HuH-7.5 (cell line): ENCODE results near the gene SLC35A4.
"Not testable (repeated sequence)": the region's sequence is repeated elsewhere in the genome, so short reads cannot be mapped to it uniquely, and the experiment has no call there.

Experiments used
- DNase-seq: peaks from one replicate; pipeline ENCODE4 v3.0.0; 2011; ENCODE audit warnings: low spot score

The SLC35A4 gene

GRCh38 chr5:140590861-140591260 is 26.2 kb downstream of the SLC35A4 start:
- no peak for DNase-seq

- DNase-seq, result no peak
Observed at GRCh38 chr5:140591747-140592372, 27.2 kb downstream of the SLC35A4 start.

- not testable (repeated sequence) for DNase-seq
Observed at GRCh38 chr5:140593070-140593469, 28.4 kb downstream of the SLC35A4 start.

DNA sequence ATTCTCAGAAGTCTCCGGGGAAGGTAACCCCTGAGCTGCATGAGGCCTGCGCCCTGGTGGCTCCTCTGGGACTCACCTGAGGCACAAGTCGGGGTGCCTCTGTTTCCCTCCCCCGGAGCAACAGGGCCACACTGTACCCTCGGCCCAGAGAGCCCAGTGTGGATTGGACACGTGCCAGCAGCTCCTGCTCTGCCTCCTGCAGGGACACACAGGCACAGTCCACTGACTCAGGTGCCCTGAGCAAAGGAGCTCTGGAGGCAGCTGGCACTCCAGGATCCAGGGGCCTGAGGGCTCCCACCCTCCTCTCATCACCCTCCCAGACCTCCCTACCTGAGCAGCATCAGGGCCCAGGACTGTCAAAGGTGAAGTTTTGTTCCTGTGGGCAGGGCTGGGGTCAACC is 29.5 kb downstream of the SLC35A4 start:
- DNase-seq, result no peak

- DNase-seq, result no peak
Observed at GRCh38 chr5:140595538-140596300, 31.1 kb downstream of the SLC35A4 start.

- DNase-seq, result no peak
Observed at GRCh38 chr5:140596321-140596741, 31.7 kb downstream of the SLC35A4 start.

DNA sequence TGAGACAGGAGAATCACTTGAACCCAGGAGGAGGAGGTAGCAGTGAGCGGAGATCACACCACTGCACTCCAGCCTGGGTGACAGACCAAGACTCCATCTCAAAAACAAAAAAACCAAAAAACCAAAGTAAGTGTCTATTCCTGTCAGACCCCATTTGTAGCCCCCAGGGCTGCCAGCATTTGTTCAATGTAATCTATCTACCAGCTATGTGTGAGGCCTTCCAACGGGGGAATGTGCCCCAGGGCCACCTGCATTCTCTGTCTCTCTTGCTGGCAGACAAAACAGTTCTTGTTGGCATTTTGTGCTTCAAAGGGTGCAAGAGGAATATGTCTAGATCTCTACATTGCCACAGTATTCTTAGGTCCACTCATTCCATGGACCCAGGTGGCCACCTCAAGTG is 34.2 kb downstream of the SLC35A4 start:
- no peak for DNase-seq

DNA sequence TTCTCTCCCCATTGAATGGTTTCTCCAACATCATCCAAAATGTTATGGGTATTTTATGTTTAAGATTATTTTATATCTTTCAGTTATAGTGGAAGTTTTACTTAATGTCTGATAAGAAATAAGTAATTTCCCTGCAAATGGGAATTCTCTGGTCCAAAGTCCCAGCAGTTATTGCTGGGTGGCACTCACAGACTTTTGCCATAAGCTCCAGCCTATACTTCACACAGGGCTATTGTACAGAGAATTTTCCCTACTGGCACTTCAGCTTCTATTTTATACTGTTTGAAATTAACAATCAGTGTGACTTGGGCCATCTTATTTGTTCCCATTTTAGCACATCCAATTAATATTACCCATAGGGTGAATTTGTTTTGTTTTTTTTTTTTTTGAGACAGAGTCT is 35.5 kb downstream of the SLC35A4 start:
- DNase-seq, result no peak

DNA sequence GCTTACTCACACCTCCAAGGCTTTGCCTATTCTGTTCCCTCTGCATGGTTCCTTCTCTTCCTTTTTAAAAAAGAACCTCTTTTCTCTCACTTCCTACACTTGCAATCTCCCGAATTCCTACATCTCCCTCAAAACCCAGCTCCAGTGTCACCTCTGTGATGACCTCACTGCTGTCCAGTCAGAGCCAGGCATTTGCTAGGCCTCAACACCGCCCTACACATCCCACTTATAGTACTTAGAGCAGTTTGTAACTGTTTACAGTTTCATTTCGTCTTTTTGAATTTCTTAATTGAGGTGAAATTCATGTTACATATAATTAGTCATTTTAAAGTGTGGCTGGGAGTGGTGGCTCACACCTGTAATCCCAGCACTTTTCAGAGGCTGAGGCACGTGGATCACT is 37.5 kb downstream of the SLC35A4 start:
- DNase-seq, result no peak

GRCh38 chr5:140603446-140603698 is 38.7 kb downstream of the SLC35A4 start:
- not testable (repeated sequence) for DNase-seq

DNA sequence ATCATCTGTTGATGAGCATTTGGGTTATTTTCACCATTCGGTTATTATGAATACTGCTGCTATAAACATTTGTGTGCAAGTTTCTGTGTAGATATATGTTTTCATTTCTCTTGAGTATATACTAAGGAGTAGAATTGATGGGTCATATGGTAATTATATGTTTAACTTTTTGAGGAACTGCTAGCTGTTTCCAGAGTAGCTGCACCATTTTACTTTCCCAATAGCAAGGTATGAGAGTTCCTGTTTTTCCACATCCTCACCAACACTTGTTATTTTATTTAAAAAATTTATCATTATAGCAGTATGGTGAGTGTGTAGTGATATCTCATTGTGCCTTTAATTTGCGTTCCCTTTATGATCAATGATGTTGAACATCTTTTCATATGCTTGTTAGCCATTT is 39.1 kb downstream of the SLC35A4 start:
- no peak for DNase-seq

DNA sequence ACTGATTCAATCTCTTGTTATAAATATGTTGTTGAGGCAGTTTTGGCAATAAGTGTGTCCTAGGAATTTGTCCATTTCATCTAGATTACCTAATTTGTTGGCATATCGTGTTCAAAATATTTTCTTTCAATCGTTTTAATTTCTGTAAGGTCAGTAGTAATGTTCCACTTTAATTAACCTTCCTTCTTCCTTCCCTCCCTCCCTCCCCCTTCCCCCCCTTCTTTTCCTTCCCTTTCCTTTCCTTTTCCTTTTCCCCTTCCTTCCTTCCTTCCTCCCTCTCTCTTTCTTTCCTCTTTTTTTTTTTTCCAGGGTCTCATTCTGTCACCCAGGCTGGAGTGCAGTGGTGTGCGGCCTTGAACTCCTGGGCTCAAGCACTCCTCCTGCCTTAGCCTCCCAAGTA is 41.3 kb downstream of the SLC35A4 start:
- DNase-seq, result no peak

GRCh38 chr5:140607031-140607430 is 42.4 kb downstream of the SLC35A4 start:
- DNase-seq, result peak; percentile 15

GRCh38 chr5:140608722-140609121 is 44.1 kb downstream of the SLC35A4 start:
- DNase-seq, result no peak

- no peak for DNase-seq
Observed at GRCh38 chr5:140609126-140609525, 44.5 kb downstream of the SLC35A4 start.

GRCh38 chr5:140611020-140611521 is 46.4 kb downstream of the SLC35A4 start:
- no peak for DNase-seq
